Subcutaneous abdominal adipose tissue (tissue), 5 donors: ENCODE measurements around the gene TMBIM1.

Source experiments
- H3K27ac ChIP-seq: one replicate; pipeline ENCODE4 v1.7.0; 2013; ENCODE audit warnings: low read depth, mild to moderate bottlenecking, inconsistent platforms, low read length, moderate library complexity
- H3K27me3 ChIP-seq, 5 donors: one replicate each; pipeline ENCODE4 v1.7.0; 2013; ENCODE audit warnings: low read length in 5 of 5, inconsistent platforms in 1 of 5; ENCODE audit not compliant: control insufficient read depth in 5 of 5, insufficient read depth in 4 of 5
- H3K36me3 ChIP-seq, 5 donors: one replicate each; pipeline ENCODE4 v1.7.0; 2013; ENCODE audit warnings: low read length in 5 of 5; ENCODE audit not compliant: control insufficient read depth in 5 of 5, insufficient read depth in 5 of 5
- H3K4me1 ChIP-seq, 5 donors: one replicate each; pipeline ENCODE4 v1.7.0; 2013; ENCODE audit warnings: low read length in 5 of 5, mild to moderate bottlenecking in 3 of 5, moderate library complexity in 1 of 5; ENCODE audit not compliant: control insufficient read depth in 5 of 5, insufficient read depth in 5 of 5
- H3K4me3 ChIP-seq, 5 donors: one replicate each; pipeline ENCODE4 v1.7.0; 2013; ENCODE audit warnings: low read length in 5 of 5, low read depth in 1 of 5
- H3K9ac ChIP-seq, 5 donors: one replicate each; pipeline ENCODE4 v1.7.0; 2013; ENCODE audit warnings: low read length in 5 of 5, mild to moderate bottlenecking in 4 of 5, moderate library complexity in 3 of 5
- H3K9me3 ChIP-seq, 5 donors: one replicate each; pipeline ENCODE4 v1.7.0; 2013; ENCODE audit warnings: low read length in 5 of 5; ENCODE audit not compliant: control insufficient read depth in 5 of 5
- donor health status: healthy.
- donor health status: healthy.
- donor health status: healthy.
- donor health status: healthy.
- donor health status: healthy.

Gene TMBIM1

GRCh38 chr2:218307415-218308090, 15.2 kb upstream of the TMBIM1 start:
- Histone ChIP-seq H3K27me3 (no peaks in the 10 kb centered on the region), H3K4me3 (no peak overlapping the region), H3K4me1 (peaks cover 0 to 4% (median 0%) of the 10 kb centered on the region in 5 donors), H3K36me3 (no peaks in the 10 kb centered on the region), H3K27ac (no peak overlapping the region), H3K9me3 (no peaks in the 10 kb centered on the region), H3K9ac (no peak overlapping the region)

- Histone ChIP-seq H3K27ac (no peak overlapping the region), H3K4me3 (no peak overlapping the region), H3K4me1 (peaks cover 0 to 4% (median 0%) of the 10 kb centered on the region in 5 donors), H3K9me3 (no peaks in the 10 kb centered on the region), H3K9ac (no peak overlapping the region), H3K27me3 (no peaks in the 10 kb centered on the region), H3K36me3 (no peaks in the 10 kb centered on the region)
Measured at GRCh38 chr2:218306184-218306920, 14.0 kb upstream of the TMBIM1 start.

GRCh38 chr2:218305383-218305782, 13.1 kb upstream of the TMBIM1 start:
- Histone ChIP-seq H3K36me3 (no peaks in the 10 kb centered on the region), H3K27me3 (no peaks in the 10 kb centered on the region), H3K9me3 (no peaks in the 10 kb centered on the region), H3K9ac (no peak overlapping the region), H3K27ac (no peak overlapping the region), H3K4me3 (no peak overlapping the region), H3K4me1 (peaks cover 0 to 4% (median 0%) of the 10 kb centered on the region in 5 donors)

GRCh38 chr2:218301176-218301819, 9.0 kb upstream of the TMBIM1 start:
- Histone ChIP-seq H3K9me3 (no peaks in the 10 kb centered on the region), H3K4me3 (no peak overlapping the region), H3K9ac (no peak overlapping the region), H3K4me1 (peaks cover 3 to 11% (median 5%) of the 10 kb centered on the region in 5 donors), H3K27ac (no peak overlapping the region), H3K27me3 (no peaks in the 10 kb centered on the region), H3K36me3 (no peaks in the 10 kb centered on the region)

- no peaks in the 10 kb centered on the region for H3K27me3 ChIP-seq
- no peaks in the 10 kb centered on the region for H3K9me3 ChIP-seq
- no peak overlapping the region for H3K4me3 ChIP-seq
Measured at GRCh38 chr2:218300141-218300540, 7.8 kb upstream of the TMBIM1 start.

GRCh38 chr2:218298314-218298875, 6.1 kb upstream of the TMBIM1 start:
- Histone ChIP-seq H3K4me3 (no peak overlapping the region), H3K27ac (peak overlapping the region; percentile 49), H3K9me3 (no peaks in the 10 kb centered on the region), H3K27me3 (no peaks in the 10 kb centered on the region), H3K4me1 (peaks cover 3 to 24% (median 12%) of the 10 kb centered on the region in 5 donors), H3K36me3 (no peaks in the 10 kb centered on the region), H3K9ac (peak overlapping the region in 2 of 5 donors; percentile 17 to 48)

More at GRCh38 chr2:218300141-218300540, 7.8 kb upstream of the TMBIM1 start:
- H3K4me1 ChIP-seq, result peaks cover 3 to 12% (median 8%) of the 10 kb centered on the region in 5 donors
- H3K9ac ChIP-seq, result no peak overlapping the region
- H3K36me3 ChIP-seq, result no peaks in the 10 kb centered on the region
- no peak overlapping the region for H3K27ac ChIP-seq

GRCh38 chr2:218296847-218297246, 4.5 kb upstream of the TMBIM1 start:
- Histone ChIP-seq H3K27me3 (no peaks in the 10 kb centered on the region), H3K9me3 (no peaks in the 10 kb centered on the region), H3K4me1 (peaks cover 3 to 32% (median 19%) of the 10 kb centered on the region in 5 donors), H3K27ac (no peak overlapping the region), H3K4me3 (no peak overlapping the region), H3K9ac (no peak overlapping the region), H3K36me3 (no peaks in the 10 kb centered on the region)

GRCh38 chr2:218296200-218296599, 3.9 kb upstream of the TMBIM1 start:
- peaks cover 3 to 38% (median 25%) of the 10 kb centered on the region in 5 donors for H3K4me1 ChIP-seq

GRCh38 chr2:218295029-218295428, 2.7 kb upstream of the TMBIM1 start:
- Histone ChIP-seq H3K27ac (no peak overlapping the region), H3K9me3 (peaks cover 0 to under 1% (median 0%) of the 10 kb centered on the region in 5 donors), H3K27me3 (peaks cover 0 to under 1% (median 0%) of the 10 kb centered on the region in 5 donors), H3K9ac (no peak overlapping the region), H3K4me3 (no peak overlapping the region), H3K4me1 (peaks cover 13 to 49% (median 37%) of the 10 kb centered on the region in 5 donors), H3K36me3 (no peaks in the 10 kb centered on the region)

More at GRCh38 chr2:218296200-218296599, 3.9 kb upstream of the TMBIM1 start:
- Histone ChIP-seq H3K9me3 (no peaks in the 10 kb centered on the region), H3K27ac (no peak overlapping the region), H3K36me3 (no peaks in the 10 kb centered on the region), H3K9ac (no peak overlapping the region), H3K4me3 (no peak overlapping the region), H3K27me3 (no peaks in the 10 kb centered on the region)
